Activated B cell treated with CpG ODN at 0.5 μM for 24 hours (primary cell): Measurements from ENCODE around the gene ACTR2. TPM values are rescaled to one million over a fixed set of nuclear protein-coding genes. Genes with fewer than 3 reads are reported as not detected.

ENCODE experiments used
- ATAC-seq: fragments of 200-7000 bp; cut with Tn5 transposase; one replicate; pipeline ENCODE4 v1.10.0; 2021; ENCODE audit warnings: low read depth, mild to moderate bottlenecking, moderate library complexity
- CTCF ChIA-PET: fragments of 350-600 bp; sonication (Branson Sonifier 250); formaldehyde crosslinking; loops from one replicate; lab custom pipeline; 2021; ENCODE audit warnings: antibody characterized with exemption; lab: Charles Lee
- POLR2A ChIA-PET: fragments of 350-600 bp; sonication (Branson Sonifier 250); formaldehyde crosslinking; loops from one replicate; lab custom pipeline; 2021; ENCODE audit warnings: antibody characterized with exemption; lab: Charles Lee
- DNase-seq: peaks from one replicate; pipeline ENCODE4 v3.0.0; 2022
- H3K27ac Mint-ChIP-seq: one replicate; pipeline ENCODE4 v1.8.0; 2020; ENCODE audit warnings: mixed read lengths
- H3K27me3 Mint-ChIP-seq: one replicate; pipeline ENCODE4 v1.8.0; 2021; ENCODE audit warnings: mixed read lengths
- H3K36me3 Mint-ChIP-seq: one replicate; pipeline ENCODE4 v1.8.0; 2021; ENCODE audit warnings: low read depth, mixed read lengths
- H3K4me1 Mint-ChIP-seq: one replicate; pipeline ENCODE4 v1.8.0; 2021; ENCODE audit warnings: mixed read lengths
- H3K4me3 Mint-ChIP-seq: one replicate; pipeline ENCODE4 v1.8.0; 2020; ENCODE audit warnings: mild to moderate bottlenecking, mixed read lengths
- H3K9me3 Mint-ChIP-seq: one replicate; pipeline ENCODE4 v1.8.0; 2020; ENCODE audit warnings: mixed read lengths
- CTCF ChIP-seq: fragments of 200-600 bp; IDR thresholded peaks from one replicate; pipeline ENCODE4 v1.8.0; 2022; ENCODE audit warnings: antibody characterized with exemption, mild to moderate bottlenecking
- intact Hi-C: fragments of 100-400 bp; cut with micrococcal nuclease; formaldehyde crosslinking; loops from one replicate; pipeline ENCODE4 v1.15.1; 2024
- total RNA-seq: library from RNA; stranded (reverse); gene quantifications from 2 replicates; pipeline ENCODE4 v1.2.3, GENCODE V29; 2022

ACTR2 gene
- total RNA-seq, 1 donor from 2014 or later: 484 TPM

GRCh38 chr2:65263986-65264385 lies 36.4 kb downstream of the ACTR2 start:
- no peaks in the 10 kb centered on the region for H3K9me3 Mint-ChIP-seq
- POLR2A ChIA-PET: no interaction called here
- ATAC-seq (no peak), DNase-seq (no peak)
- H3K4me1 Mint-ChIP-seq: peaks cover 8% of the 10 kb centered on the region
- intact Hi-C loops: loop anchor here (2.0 kb wide), 1 partner anchor 167 kb away; no protein-coding TSS in a partner anchor
- H3K27me3 Mint-ChIP-seq: no peaks in the 10 kb centered on the region
- H3K4me3 Mint-ChIP-seq: no peak overlapping the region
- H3K27ac Mint-ChIP-seq: no peak overlapping the region
- TF ChIP-seq CTCF: no peak
- CTCF ChIA-PET: interaction anchor here (1.5 to 1.9 kb wide), 3 partner anchors 288 to 312 kb away, joined by 5 to 7 read pairs (median 5); no protein-coding TSS in a partner anchor
- H3K36me3 Mint-ChIP-seq: peaks cover 82% of the 10 kb centered on the region

GRCh38 chr2:65264821-65265670 lies 37.4 kb downstream of the ACTR2 start:
- ChIA-PET CTCF (interaction anchor here (0.7 to 1.9 kb wide), 8 partner anchors 10 to 311 kb away, joined by 3 to 5 read pairs (median 3); no protein-coding TSS in a partner anchor), POLR2A (interaction anchor here (0.6 kb wide), 1 partner anchor 14 kb away, joined by 3 read pairs; no protein-coding TSS in a partner anchor)
- peaks cover 8% of the 10 kb centered on the region for H3K4me1 Mint-ChIP-seq
- no peak for DNase-seq
- no peaks in the 10 kb centered on the region for H3K9me3 Mint-ChIP-seq
- peak overlapping the region; percentile 12 for H3K27ac Mint-ChIP-seq
- H3K36me3 Mint-ChIP-seq: peaks cover 88% of the 10 kb centered on the region
- TF ChIP-seq CTCF: no peak
- intact Hi-C loops: loop anchor here (1.0 to 2.0 kb wide), 3 partner anchors 166 to 308 kb away; no protein-coding TSS in a partner anchor
- H3K4me3 Mint-ChIP-seq: no peak overlapping the region
- no peaks in the 10 kb centered on the region for H3K27me3 Mint-ChIP-seq
- peak; percentile 25 for ATAC-seq

GRCh38 chr2:65265671-65266045 lies 38.0 kb downstream of the ACTR2 start:
- Mint-ChIP-seq H3K27me3 (no peaks in the 10 kb centered on the region), H3K9me3 (no peaks in the 10 kb centered on the region), H3K4me3 (no peak overlapping the region), H3K4me1 (peaks cover 8% of the 10 kb centered on the region), H3K27ac (no peak overlapping the region), H3K36me3 (peaks cover 89% of the 10 kb centered on the region)
- intact Hi-C loops: loop anchor here (1.0 to 2.0 kb wide), 3 partner anchors 165 to 308 kb away; no protein-coding TSS in a partner anchor
- TF ChIP-seq CTCF: no peak
- no peak for DNase-seq
- ChIA-PET CTCF (interaction anchor here (0.7 to 1.9 kb wide), 8 partner anchors 10 to 311 kb away, joined by 3 to 5 read pairs (median 3); no protein-coding TSS in a partner anchor), POLR2A (interaction anchor here (0.6 kb wide), 1 partner anchor 14 kb away, joined by 3 read pairs; no protein-coding TSS in a partner anchor)
- ATAC-seq: no peak

- Mint-ChIP-seq H3K27me3 (no peaks in the 10 kb centered on the region), H3K36me3 (peaks cover 85% of the 10 kb centered on the region), H3K4me3 (no peak overlapping the region), H3K27ac (no peak overlapping the region), H3K4me1 (peaks cover 5% of the 10 kb centered on the region), H3K9me3 (no peaks in the 10 kb centered on the region)
- intact Hi-C loops: no loop called here
- no peak for ATAC-seq
- ChIA-PET POLR2A (no interaction called here), CTCF (interaction anchor here (1.1 to 1.4 kb wide), 2 partner anchors 285 to 307 kb away, joined by 3 read pairs; no protein-coding TSS in a partner anchor)
- TF ChIP-seq CTCF: no peak
- DNase-seq: no peak
Observed at GRCh38 chr2:65267008-65267407, 39.4 kb downstream of the ACTR2 start.

GRCh38 chr2:65268957-65269356 lies 41.3 kb downstream of the ACTR2 start:
- no peak for DNase-seq
- POLR2A ChIA-PET: interaction anchor here (1.1 kb wide), 1 partner anchor 8 kb away, joined by 5 read pairs; no protein-coding TSS in a partner anchor
- CTCF ChIA-PET: no interaction called here
- Mint-ChIP-seq H3K27me3 (no peaks in the 10 kb centered on the region), H3K36me3 (peaks cover 83% of the 10 kb centered on the region), H3K4me3 (no peak overlapping the region), H3K27ac (peak overlapping the region; percentile 20), H3K4me1 (peaks cover 5% of the 10 kb centered on the region), H3K9me3 (no peaks in the 10 kb centered on the region)
- TF ChIP-seq CTCF: no peak
- ATAC-seq: no peak
- intact Hi-C loops: no loop called here
